GM12892 (cell line): ENCODE data around the gene CHRM5.

ENCODE experiments used
- POLR2A ChIP-seq: IDR thresholded peaks from 2 replicates; pipeline ENCODE4 v1.6.1; 2011; ENCODE audit warnings: low read depth, low read length, control low read depth
- POLR2AphosphoS5 ChIP-seq: IDR thresholded peaks from 2 replicates; pipeline ENCODE4 v1.6.1; 2011; ENCODE audit warnings: low read depth, low read length, control low read depth

- TF ChIP-seq POLR2A (no peak), POLR2AphosphoS5 (no peak)
These were observed 44.9 kb upstream of the CHRM5 start for GRCh38 chr15:33923446-33923845.
